H54 (cell line): ENCODE data around the gene ITCH.
"Not testable (repeated sequence)": the region's sequence is repeated elsewhere in the genome, so short reads cannot be mapped to it uniquely, and the experiment has no call there.

Experiments
- DNase-seq: peaks from one replicate; pipeline ENCODE4 v3.0.0; 2011; ENCODE audit warnings: low spot score, mixed read lengths; ENCODE audit not compliant: insufficient read length
- FAIRE-seq: peaks from 3 replicates; lab custom pipeline; 2011; peaks lifted over from hg19 to GRCh38; lab: Jason Lieb, UNC
- POLR2A ChIP-seq: IDR thresholded peaks from 2 replicates; pipeline ENCODE4 v1.6.1; 2011; ENCODE audit warnings: low read depth, mild to moderate bottlenecking, low read length

The ITCH gene

GRCh38 chr20:34363062-34363464, at the start of gene ITCH:
Gene ITCH (plus strand): TSS chr20:34363273. CDS start chr20:34393812, 30,539 bp downstream.
- FAIRE-seq = no peak
- peak; percentile 90 for TF ChIP-seq POLR2A
- peak; percentile 94 for DNase-seq

GRCh38 chr20:34315236-34315635, 47.8 kb upstream of the ITCH start:
- FAIRE-seq (no peak), DNase-seq (no peak)
- TF ChIP-seq POLR2A = no peak

- FAIRE-seq (peak; percentile 55), DNase-seq (peak; percentile 70)
Observed at GRCh38 chr20:34316196-34316814, 46.8 kb upstream of the ITCH start.

GRCh38 chr20:34318609-34319443, 44.2 kb upstream of the ITCH start:
- TF ChIP-seq POLR2A = no peak
- FAIRE-seq = no peak
- no peak for DNase-seq

More at GRCh38 chr20:34316196-34316814, 46.8 kb upstream of the ITCH start:
- peak; percentile 28; the same call in 1 of the 2 replicates for TF ChIP-seq POLR2A

DNA sequence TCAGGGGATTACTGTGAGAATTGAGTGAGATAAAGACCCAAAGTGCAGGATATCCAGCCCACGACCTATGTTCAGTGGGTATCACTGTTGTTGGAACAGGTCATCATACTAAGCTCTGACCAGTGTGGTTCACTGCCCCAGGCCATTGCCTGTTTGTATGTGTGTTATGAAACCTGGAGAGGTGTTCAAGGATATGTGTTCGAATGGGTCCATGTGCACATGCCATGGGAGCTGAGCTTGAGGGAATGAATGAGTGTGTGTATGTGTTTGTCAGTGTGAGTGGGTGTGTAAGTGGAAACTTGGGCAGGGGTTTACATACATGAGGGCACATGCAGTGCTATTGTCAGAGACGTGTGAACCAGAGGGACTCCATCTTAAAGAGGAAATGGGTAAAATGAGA, 42.2 kb upstream of the ITCH start:
- no peak for TF ChIP-seq POLR2A
- no peak for DNase-seq
- no peak for FAIRE-seq

DNA sequence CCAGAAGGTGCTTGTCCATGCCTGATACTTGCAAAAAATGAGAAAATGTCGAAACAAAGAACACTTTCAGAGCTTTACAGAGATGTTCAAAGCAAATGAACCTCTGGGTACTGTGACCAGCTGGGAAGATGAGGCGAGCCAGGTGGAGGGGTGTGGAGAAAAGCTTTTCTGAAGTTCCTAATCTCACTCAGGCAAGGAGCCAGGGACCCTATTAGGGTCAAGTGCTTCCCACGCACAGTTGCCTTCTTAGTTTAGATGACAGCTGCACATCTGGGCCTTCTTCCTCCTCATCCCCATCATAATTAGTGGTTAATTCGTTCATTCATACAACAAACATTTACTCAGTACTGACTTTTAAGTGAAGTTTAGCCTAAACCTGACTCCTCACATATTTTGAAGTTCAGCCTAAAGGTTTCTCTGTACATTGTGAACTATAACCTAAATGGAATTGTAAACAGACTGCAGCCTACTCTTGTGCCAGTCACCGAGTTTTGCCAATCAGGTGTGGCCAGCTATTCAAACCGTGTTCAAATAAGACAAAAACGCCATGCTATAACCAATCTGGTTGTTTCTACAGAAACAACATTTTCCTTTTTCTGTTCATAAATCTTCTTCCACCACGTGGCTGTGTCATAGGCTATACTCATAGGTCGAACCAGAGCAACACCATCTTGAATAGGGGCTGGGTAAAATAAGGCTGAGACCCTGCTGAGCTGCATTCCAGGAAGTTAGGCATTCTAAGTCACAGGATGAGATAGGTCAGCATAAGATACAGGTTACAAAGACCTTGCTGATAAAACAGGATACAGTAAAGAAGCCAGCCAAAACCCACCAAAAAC, 40.6 kb upstream of the ITCH start:
- FAIRE-seq (no peak), DNase-seq (no peak)
- TF ChIP-seq POLR2A = no peak

DNA sequence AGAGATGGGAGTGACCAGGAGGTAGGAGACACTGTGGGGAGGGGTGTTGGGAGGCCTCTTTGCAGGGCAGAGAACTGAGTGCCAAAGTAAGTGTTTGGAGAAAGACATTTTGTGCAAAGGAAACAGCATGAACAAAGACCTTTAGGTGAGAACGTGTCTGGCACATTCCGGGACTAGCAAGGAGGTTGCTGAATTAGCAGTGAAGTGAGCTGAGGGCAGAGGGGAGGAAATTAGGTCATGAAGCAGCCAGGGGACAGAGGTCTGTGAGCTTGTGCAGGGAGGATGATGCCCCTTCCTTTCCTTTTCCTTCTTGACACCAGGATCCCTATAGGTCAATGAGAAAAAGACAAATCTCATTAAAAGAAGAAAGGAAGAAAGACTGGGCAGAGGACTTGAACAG, 38.5 kb upstream of the ITCH start:
- no peak for TF ChIP-seq POLR2A
- no peak for DNase-seq
- FAIRE-seq = no peak

DNA sequence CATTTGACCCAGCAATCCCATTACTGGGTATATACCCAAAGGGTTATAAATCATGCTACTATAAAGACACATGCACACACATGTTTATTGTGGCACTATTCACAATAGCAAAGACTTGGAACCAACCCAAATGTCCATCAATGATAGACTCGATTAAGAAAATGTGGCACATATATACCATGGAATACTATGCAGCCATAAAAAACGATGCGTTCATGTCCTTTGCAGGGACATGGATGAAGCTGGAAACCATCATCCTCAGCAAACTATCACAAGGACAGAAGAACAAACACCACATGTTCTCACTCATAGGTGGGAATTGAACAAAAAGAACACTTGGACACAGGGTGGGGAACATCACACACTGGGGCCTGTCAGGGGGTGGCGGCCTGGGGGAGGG, 34.9 kb upstream of the ITCH start:
- FAIRE-seq = not testable (repeated sequence)

DNA sequence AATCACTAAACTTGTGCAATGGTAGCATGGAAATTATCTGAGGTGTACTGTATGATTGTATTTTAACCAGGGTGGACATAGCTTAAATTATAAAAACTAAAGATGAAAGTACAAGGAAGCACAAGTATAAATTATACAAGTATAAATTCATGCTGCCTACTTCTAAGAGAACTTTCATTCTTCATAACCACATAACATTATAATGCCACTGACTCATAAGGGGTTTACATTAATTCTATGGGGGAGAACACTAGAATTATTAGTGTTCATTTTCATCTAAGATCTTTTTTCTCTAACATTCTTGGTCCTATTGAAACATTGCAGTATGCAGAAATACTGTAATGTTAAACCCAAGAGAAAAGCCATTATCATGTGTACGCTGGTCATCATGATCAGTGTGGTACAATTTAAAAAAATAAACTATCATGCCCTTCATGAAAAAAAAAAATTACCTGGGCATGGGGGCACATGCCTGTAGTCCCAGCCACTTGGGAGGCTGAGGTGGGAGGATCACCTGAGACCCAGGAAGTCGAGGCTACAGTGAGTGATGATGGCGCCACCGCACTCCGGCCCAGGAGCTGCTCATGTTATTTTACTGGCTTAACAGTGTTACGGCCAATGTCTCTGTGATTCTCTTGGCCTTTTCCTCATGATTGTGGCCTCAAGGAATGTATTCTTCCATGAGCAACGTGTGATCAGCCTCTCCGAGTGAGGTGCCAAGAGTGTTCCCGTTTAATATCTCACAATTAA, 34.0 kb upstream of the ITCH start:
- no peak for TF ChIP-seq POLR2A
- FAIRE-seq (no peak), DNase-seq (no peak)

More for the DNA sequence above, 34.9 kb upstream of the ITCH start:
- DNase-seq = not testable (repeated sequence)

- not testable (repeated sequence) for FAIRE-seq, DNase-seq
Observed at GRCh38 chr20:34330861-34331544, 32.1 kb upstream of the ITCH start.

GRCh38 chr20:34331838-34332237, 31.2 kb upstream of the ITCH start:
- TF ChIP-seq POLR2A = no peak
- FAIRE-seq (no peak), DNase-seq (no peak)

GRCh38 chr20:34332262-34332920, 30.7 kb upstream of the ITCH start:
- FAIRE-seq = no peak
- no peak for DNase-seq
- TF ChIP-seq POLR2A = no peak

DNA sequence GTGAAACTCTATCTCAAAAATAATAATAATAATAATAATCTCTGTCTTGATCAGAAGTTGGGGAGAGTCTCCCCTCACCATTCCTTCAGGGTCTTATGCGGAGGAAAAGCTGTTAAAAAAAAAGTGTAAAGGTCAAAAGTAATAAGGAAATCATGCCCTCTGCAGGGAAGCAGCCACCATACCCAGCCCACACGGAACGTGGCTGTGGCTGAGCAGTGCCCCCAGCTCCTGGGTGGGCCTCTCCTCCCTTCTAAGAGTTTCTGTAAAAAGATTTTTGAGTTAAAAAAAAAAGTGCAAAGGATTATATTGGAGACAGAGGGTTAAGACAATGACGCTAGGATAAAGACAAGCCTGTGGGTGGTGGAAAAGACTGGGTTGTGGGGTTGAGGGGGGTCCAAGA, 29.3 kb upstream of the ITCH start:
- FAIRE-seq (no peak), DNase-seq (no peak)
- TF ChIP-seq POLR2A = no peak
